Duodenal mucosa (tissue), 2 donors: ENCODE results near the gene RGS14.

Experiments
- H3K27ac ChIP-seq: one replicate; pipeline ENCODE4 v1.7.0; 2013; ENCODE audit warnings: low read depth, low read length
- H3K27me3 ChIP-seq, 2 donors: one replicate each; pipeline ENCODE4 v1.7.0; 2013; ENCODE audit warnings: low read length in 2 of 2, control low read depth in 1 of 2; ENCODE audit not compliant: insufficient read depth in 2 of 2, control insufficient read depth in 1 of 2
- H3K36me3 ChIP-seq, 2 donors: one replicate each; pipeline ENCODE4 v1.7.0; 2013; ENCODE audit warnings: low read length in 2 of 2, control low read depth in 1 of 2; ENCODE audit not compliant: insufficient read depth in 2 of 2, control insufficient read depth in 1 of 2
- H3K4me1 ChIP-seq, 2 donors: one replicate each; pipeline ENCODE4 v1.7.0; 2013; ENCODE audit warnings: low read length in 2 of 2, control low read depth in 1 of 2; ENCODE audit not compliant: insufficient read depth in 2 of 2, control insufficient read depth in 1 of 2
- H3K4me3 ChIP-seq, 2 donors: one replicate each; pipeline ENCODE4 v1.7.0; 2013; ENCODE audit warnings: low read length in 2 of 2, low read depth in 1 of 2
- H3K9ac ChIP-seq, 2 donors: one replicate each; pipeline ENCODE4 v1.7.0; 2013; ENCODE audit warnings: low read length in 2 of 2, low read depth in 1 of 2
- H3K9me3 ChIP-seq, 2 donors: one replicate each; pipeline ENCODE4 v1.7.0; 2013; ENCODE audit warnings: low read length in 2 of 2, control low read depth in 1 of 2; ENCODE audit not compliant: control insufficient read depth in 1 of 2

RGS14 gene

DNA sequence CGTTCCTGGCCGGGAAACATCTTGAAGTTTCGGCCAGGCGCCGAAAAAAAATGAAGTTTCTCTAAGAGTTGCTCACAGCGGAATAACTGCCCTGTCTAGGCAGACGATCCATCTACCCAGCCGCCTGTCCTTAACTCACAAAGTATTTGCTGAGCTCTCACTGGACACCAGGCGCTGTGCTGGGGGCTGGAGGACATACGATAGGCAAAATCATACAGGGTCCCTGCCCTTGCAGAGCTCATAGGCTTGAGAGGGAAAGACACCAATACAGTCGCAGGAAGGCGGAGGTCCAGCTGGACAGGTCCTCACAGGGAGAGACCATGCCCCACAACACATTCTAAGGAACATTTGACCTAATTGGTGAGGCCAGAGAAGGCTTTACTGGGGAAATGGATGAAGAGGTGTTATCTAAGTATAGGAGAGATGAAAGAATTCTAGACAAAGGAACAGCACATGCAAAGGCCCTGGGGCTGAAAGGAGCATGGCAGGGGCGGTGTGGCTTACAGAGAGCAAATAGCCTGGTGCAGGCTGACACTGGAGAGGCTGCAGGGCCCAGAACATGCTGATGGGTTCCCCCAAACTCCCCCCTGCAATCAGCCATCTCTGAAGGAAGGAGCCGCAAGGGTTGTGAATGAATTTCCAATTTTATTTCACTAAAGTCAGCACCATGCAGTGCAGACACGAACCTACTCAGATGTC, 44.0 kb upstream of the RGS14 start:
- Histone ChIP-seq H3K4me3 (no peak overlapping the region), H3K9me3 (no peaks in the 10 kb centered on the region), H3K27ac (no peak overlapping the region), H3K27me3 (no peaks in the 10 kb centered on the region), H3K9ac (no peak overlapping the region), H3K36me3 (peaks cover 2 to 4% of the 10 kb centered on the region in 2 donors), H3K4me1 (peaks cover 27% of the 10 kb centered on the region in 2 donors)

DNA sequence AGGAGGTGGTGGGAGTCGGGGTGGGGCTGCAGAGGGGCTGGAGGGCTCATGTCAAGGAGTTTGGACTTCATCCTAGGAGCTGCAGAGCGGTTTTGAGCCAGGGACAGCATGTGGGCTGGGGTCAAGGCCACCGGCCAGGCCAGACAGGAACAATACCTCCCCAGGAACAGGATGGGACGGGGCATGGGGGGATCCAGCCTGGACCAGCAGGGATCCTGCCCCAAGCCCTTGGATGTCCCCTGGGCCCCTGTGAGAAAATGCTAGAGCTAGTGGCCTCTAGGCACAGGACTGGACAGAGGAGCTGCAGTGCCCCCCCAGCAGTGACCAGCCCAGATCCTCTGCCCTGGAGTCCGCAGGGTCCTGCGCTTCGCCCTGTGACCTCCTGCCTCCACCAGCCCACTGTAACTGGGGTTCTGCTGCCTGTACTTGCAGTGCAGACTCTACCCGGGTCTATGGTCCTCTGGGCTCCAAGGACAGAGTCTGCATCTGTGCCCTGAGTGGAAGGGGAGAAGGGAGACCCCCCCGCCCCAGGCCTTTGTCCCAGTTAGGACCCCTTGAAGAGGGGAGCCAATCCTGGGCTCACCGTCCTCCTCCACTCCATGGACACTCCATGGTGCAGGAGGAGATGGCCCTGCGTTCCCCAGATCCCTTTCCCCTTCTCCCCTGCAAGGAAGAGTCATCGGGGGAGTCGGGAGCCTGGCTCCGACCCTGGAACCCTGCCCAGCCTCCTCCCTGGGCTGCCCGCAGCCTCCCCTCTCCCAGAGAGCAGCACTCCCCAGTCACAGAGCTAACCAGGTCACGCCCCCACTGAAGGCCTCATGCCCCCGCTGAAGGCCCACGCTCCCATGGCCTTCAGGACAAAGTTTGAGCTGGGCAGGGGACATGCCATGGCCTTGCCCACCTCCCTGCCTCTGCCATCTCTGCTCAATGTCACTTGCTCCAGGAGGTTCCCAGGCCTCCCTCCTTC, 43.1 kb upstream of the RGS14 start:
- no peaks in the 10 kb centered on the region for H3K27me3 ChIP-seq
- no peak overlapping the region for H3K27ac ChIP-seq
- H3K9me3 ChIP-seq, result no peaks in the 10 kb centered on the region
- no peak overlapping the region for H3K4me3 ChIP-seq
- H3K9ac ChIP-seq, result no peak overlapping the region
- H3K36me3 ChIP-seq, result peaks cover 0 to 4% of the 10 kb centered on the region in 2 donors
- H3K4me1 ChIP-seq, result peaks cover 22 to 27% of the 10 kb centered on the region in 2 donors

DNA sequence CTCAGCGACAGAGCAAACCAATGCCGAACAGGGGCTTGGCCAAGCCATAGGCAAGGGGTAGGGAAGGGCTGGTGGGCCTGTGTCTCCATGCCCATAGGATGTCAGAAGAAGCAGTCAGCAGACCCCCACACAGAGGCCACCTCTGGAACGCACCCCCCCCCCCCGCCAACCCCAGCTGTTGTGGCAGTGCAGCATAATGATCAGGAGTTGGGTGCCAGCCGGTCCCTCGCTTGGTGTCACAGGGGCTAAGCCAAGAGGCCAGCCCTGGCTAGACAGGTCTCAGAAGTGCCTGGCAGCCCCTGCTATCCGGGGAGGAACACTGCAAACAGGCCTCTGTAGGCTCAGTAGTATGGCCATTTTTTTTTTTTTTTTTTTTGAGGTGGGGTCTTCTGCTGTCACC, 42.3 kb upstream of the RGS14 start:
- H3K4me1 ChIP-seq, result peaks cover 15 to 20% of the 10 kb centered on the region in 2 donors
- H3K36me3 ChIP-seq, result peaks cover 4 to 5% of the 10 kb centered on the region in 2 donors
- H3K4me3 ChIP-seq, result no peak overlapping the region
- H3K9ac ChIP-seq, result no peak overlapping the region
- H3K27ac ChIP-seq, result no peak overlapping the region
- H3K9me3 ChIP-seq, result no peaks in the 10 kb centered on the region
- no peaks in the 10 kb centered on the region for H3K27me3 ChIP-seq

DNA sequence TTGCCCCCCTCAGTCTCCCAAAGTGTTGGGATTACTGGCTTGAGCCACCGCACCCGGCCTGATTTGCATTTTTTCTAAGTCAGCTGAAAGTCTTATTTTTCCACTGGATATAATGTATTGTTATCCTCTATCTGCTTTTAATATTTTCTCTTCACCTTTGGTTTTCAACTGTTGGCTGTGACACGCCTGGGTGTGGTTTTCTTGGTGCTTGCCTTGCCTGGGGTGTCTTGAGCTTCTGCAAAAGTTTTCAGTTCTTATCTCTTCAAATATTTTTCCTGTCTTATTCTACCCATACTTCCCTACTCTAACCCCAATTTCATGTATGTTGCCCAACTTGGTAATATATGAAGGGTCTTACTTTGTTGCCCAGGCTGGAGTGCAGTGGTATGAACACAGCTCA, 41.7 kb upstream of the RGS14 start:
- H3K9me3 ChIP-seq, result no peaks in the 10 kb centered on the region
- peaks cover 4 to 8% of the 10 kb centered on the region in 2 donors for H3K36me3 ChIP-seq
- H3K27me3 ChIP-seq, result no peaks in the 10 kb centered on the region
- peaks cover 9 to 14% of the 10 kb centered on the region in 2 donors for H3K4me1 ChIP-seq
- H3K4me3 ChIP-seq, result no peak overlapping the region
- H3K27ac ChIP-seq, result no peak overlapping the region
- H3K9ac ChIP-seq, result no peak overlapping the region

DNA sequence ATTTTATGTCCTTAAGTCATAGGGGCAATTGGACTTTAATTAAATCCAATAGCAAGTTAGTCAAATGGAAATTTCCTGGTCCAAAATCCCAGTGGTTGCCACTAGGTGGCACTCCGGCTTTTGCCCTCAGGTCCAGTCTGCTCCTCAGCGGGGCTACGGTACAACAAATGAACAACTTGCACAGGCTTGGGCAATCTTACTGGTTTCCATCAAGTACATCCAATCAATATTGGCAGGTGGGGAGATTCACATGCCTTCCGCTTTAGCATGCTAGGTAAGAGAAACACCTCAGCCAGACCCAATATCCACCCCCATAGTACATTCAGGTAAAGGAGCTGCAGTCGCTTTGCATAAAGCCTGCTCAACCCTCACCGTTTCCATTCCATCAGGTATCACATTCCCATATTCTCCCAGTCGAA, 39.8 kb upstream of the RGS14 start:
- no peak overlapping the region for H3K9ac ChIP-seq
- H3K27ac ChIP-seq, result no peak overlapping the region

DNA sequence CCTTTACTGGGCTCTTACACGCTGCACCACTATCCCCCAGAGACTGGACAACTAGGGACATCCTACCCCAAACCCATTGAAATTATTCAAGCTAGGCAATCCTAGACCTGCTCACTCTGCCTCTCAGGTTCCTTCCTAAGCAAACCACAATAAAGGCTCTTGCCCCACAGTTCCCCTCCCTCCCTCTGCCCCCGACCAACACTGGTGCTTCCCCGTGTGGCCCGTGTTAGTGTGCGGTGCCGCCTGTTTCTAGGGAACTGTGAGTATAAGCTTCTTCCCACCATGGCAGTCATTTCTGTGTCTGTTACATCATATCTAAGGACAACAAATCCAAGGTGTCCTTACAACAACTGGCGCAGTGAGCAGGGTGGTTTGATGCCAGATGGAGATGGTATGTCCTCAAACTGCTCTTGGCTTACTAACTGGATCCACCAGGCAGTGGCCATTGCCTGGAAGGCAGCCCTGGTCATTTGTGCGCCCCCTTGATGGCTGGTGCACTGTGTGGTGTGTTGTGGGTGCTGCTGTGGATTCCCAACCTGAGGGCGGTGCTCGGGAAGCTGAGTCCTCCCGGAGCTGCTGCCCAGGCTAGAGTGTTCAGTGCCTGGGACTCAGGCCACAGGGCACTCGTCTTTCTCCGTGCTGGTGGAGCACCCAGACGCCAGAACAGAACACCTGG, 37.7 kb upstream of the RGS14 start:
- no peak overlapping the region for H3K27ac ChIP-seq
- H3K9ac ChIP-seq, result no peak overlapping the region
- H3K4me1 ChIP-seq, result peaks cover 0 to under 1% of the 10 kb centered on the region in 2 donors
- H3K27me3 ChIP-seq, result no peaks in the 10 kb centered on the region
- H3K4me3 ChIP-seq, result no peak overlapping the region
- no peaks in the 10 kb centered on the region for H3K9me3 ChIP-seq
- peaks cover 4 to 10% of the 10 kb centered on the region in 2 donors for H3K36me3 ChIP-seq

More for the DNA sequence above, 39.8 kb upstream of the RGS14 start:
- H3K9me3 ChIP-seq, result no peaks in the 10 kb centered on the region
- peaks cover 4 to 10% of the 10 kb centered on the region in 2 donors for H3K36me3 ChIP-seq
- H3K4me1 ChIP-seq, result peaks cover under 1 to 1% of the 10 kb centered on the region in 2 donors
- H3K27me3 ChIP-seq, result no peaks in the 10 kb centered on the region
- H3K4me3 ChIP-seq, result no peak overlapping the region

DNA sequence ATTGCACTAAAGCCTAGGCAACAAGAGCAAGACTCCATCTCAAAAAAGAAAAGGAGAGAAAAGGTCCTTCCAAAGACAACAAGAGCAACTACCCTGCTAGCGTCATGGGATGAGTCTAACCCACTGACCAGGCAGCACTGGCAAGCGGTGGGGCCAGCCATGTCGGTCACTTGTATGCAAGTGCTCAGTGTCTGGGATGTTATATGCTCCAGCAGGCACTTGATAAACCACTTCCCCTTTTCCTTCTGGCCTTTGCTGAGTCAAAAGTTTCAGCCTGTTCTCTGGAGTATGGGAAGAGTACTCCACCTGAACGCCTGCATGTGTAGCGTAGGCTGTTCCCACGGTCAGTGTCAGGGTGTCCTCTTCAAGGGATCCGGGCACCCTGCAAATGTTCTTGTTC, 36.8 kb upstream of the RGS14 start:
- Histone ChIP-seq H3K27ac (no peak overlapping the region), H3K36me3 (peaks cover 4 to 10% of the 10 kb centered on the region in 2 donors), H3K27me3 (no peaks in the 10 kb centered on the region), H3K9me3 (no peaks in the 10 kb centered on the region), H3K9ac (no peak overlapping the region), H3K4me3 (no peak overlapping the region), H3K4me1 (peaks cover 4 to 9% of the 10 kb centered on the region in 2 donors)

DNA sequence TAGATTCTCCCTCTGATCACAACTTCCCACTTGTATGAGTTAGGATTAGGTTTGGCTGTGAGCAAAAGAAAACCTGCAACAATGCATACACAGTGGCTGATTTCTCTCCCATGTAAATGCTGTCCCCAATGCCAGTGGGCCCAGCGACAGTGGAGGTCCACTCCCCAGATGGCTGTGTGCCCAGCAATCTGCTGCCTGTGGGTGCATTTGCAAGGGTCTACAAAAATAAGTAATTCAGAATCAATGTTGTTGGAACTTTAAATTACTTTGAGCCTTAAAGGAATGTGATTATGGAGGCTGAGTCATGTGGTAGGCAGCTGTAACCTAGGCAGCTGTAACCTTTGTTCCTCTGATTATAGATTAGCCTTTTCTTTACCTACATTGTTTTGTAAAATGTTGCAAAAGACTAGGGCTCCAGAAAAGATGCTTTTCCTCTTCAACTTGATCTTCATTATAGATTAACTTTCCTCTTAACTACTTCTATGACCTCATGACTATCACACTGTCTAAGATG, 31.8 kb upstream of the RGS14 start:
- Histone ChIP-seq H3K4me3 (peak overlapping the region in 1 of 2 donors; percentile 8), H3K27me3 (no peaks in the 10 kb centered on the region), H3K36me3 (peaks cover 9 to 19% of the 10 kb centered on the region in 2 donors), H3K9ac (no peak overlapping the region), H3K4me1 (peaks cover 6 to 10% of the 10 kb centered on the region in 2 donors), H3K9me3 (no peaks in the 10 kb centered on the region), H3K27ac (no peak overlapping the region)

DNA sequence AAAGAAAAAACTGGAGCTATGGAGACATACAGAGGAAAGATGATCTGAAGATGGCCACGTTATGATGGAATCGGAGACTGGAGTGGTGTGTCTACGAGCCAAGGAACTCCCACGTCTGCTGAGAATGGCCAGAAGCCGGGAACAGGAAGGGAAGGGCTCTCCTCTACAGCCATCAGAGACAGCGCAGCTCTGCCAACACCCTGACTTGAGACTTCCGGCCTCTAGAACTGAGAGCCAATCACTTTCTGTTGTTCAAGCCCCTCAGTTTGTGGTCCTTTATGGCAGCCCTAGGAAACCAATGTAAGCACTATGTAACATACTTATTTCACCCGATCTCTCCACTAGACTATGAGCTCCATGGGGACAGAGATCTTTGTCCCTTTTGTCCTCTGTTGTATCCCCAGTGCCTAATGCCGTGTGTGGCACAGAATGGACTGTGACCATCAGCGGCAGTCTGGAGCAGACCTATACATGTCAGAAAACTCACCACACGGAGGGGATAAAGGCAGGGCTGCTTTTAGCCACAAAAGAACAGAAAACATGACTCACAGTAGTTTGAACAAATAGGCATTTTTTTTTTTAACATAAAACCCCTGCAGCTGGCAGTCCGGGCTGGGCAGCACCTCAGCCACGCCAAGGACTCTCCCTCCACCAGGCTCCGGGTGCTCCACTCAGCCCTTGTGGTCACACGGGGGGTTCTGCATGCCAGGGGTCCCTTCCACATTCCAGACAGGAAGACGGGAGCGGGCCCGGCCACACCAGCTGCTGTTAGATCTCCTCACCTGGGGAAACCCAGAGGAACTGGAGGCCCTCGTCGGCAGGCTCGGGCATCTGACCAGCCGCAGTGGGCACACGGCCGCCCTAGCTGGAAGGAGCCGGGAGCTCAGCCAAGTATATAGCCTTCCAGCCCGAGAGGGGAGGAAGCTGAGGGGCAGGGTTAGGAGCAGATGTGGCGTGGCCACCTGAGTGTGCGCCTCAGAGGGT, 29.9 kb upstream of the RGS14 start:
- H3K27me3 ChIP-seq, result no peaks in the 10 kb centered on the region
- peak overlapping the region in 1 of 2 donors; percentile 16 for H3K4me3 ChIP-seq

More for the DNA sequence above, 29.9 kb upstream of the RGS14 start:
- Histone ChIP-seq H3K9me3 (no peaks in the 10 kb centered on the region), H3K9ac (peak overlapping the region in 1 of 2 donors; percentile 25), H3K36me3 (peaks cover 11 to 33% of the 10 kb centered on the region in 2 donors), H3K4me1 (peaks cover 6 to 10% of the 10 kb centered on the region in 2 donors), H3K27ac (peak overlapping the region; percentile 44)
